Measurements from ENCODE around the gene ZNF438. TPM values are rescaled to one million over a fixed set of nuclear protein-coding genes. Genes with fewer than 3 reads are reported as not detected.

ZNF438 gene
- total RNA-seq, 2 donors from 2014 or later, result 2.6 to 2.9 TPM

GRCh38 chr10:30999070-30999712 is 32.5 kb downstream of the ZNF438 start:
- Histone ChIP-seq H3K4me3 (no peak overlapping the region), H3K27me3 (no peaks in the 10 kb centered on the region), H3K27ac (peak overlapping the region in 1 of 4 donors; percentile 51), H3K9me3 (no peaks in the 10 kb centered on the region), H3K4me1 (peaks cover 14% of the 10 kb centered on the region), H3K36me3 (replicated peaks in 1 of 2; ENCODE audit: insufficient read depth in 1 of 2, low read depth in 2 of 2) (no peaks in the 10 kb centered on the region)
- ATAC-seq, result peak; percentile 35
- peak in 1 of 3 donors; percentile 57 for TF ChIP-seq POLR2A (IDR thresholded peaks at IDR 0.05)
- TF ChIP-seq, protein P1, sequence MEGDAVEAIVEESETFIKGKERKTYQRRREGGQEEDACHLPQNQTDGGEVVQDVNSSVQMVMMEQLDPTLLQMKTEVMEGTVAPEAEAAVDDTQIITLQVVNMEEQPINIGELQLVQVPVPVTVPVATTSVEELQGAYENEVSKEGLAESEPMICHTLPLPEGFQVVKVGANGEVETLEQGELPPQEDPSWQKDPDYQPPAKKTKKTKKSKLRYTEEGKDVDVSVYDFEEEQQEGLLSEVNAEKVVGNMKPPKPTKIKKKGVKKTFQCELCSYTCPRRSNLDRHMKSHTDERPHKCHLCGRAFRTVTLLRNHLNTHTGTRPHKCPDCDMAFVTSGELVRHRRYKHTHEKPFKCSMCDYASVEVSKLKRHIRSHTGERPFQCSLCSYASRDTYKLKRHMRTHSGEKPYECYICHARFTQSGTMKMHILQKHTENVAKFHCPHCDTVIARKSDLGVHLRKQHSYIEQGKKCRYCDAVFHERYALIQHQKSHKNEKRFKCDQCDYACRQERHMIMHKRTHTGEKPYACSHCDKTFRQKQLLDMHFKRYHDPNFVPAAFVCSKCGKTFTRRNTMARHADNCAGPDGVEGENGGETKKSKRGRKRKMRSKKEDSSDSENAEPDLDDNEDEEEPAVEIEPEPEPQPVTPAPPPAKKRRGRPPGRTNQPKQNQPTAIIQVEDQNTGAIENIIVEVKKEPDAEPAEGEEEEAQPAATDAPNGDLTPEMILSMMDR (IDR thresholded peaks at IDR 0.05), result no peak
- peak in 1 of 4 donors; percentile 64 for DNase-seq
- 69 to 79% methylated on average over 3 of the region's 3 CpGs for WGBS, 2 donors
- intact Hi-C loops (cut with DNase I), result no loop called here

GRCh38 chr10:30997536-30998235 is 34.0 kb downstream of the ZNF438 start:
- TF ChIP-seq, protein P1 (IDR thresholded peaks at IDR 0.05), result no peak
- TF ChIP-seq POLR2A (IDR thresholded peaks at IDR 0.05), result no peak
- intact Hi-C loops (cut with DNase I), result no loop called here
- H3K4me3 ChIP-seq, result no peak overlapping the region
- H3K4me1 ChIP-seq, result peaks cover 14% of the 10 kb centered on the region
- peak overlapping the region in 1 of 4 donors; percentile 36 for H3K27ac ChIP-seq
- DNase-seq, result no peak
- 73 to 93% methylated on average over 3 of the region's 3 CpGs for whole genome bisulfite sequencing, 2 donors
- H3K36me3 ChIP-seq (replicated peaks in 1 of 2; ENCODE audit: insufficient read depth in 1 of 2, low read depth in 2 of 2), result no peaks in the 10 kb centered on the region
- no peaks in the 10 kb centered on the region for H3K9me3 ChIP-seq
- H3K27me3 ChIP-seq, result no peaks in the 10 kb centered on the region
- ATAC-seq, result no peak

- Histone ChIP-seq H3K4me3 (no peak overlapping the region), H3K27me3 (no peaks in the 10 kb centered on the region), H3K36me3 (replicated peaks in 1 of 2; ENCODE audit: insufficient read depth in 1 of 2, low read depth in 2 of 2) (no peaks in the 10 kb centered on the region), H3K4me1 (peaks cover 14% of the 10 kb centered on the region), H3K27ac (peak overlapping the region in 1 of 4 donors; percentile 36), H3K9me3 (no peaks in the 10 kb centered on the region)
- TF ChIP-seq POLR2A (IDR thresholded peaks at IDR 0.05), result no peak
- TF ChIP-seq, protein P1 (IDR thresholded peaks at IDR 0.05), result no peak
- DNase-seq (no peak), ATAC-seq (no peak)
- intact Hi-C loops (cut with DNase I), result no loop called here
Measured at GRCh38 chr10:30996481-30997005, 35.1 kb downstream of the ZNF438 start.

GRCh38 chr10:30995081-30995770 is 36.4 kb downstream of the ZNF438 start:
- 87 to 89% methylated on average over 3 of the region's 3 CpGs for WGBS, 2 donors
- H3K4me1 ChIP-seq, result peaks cover 10% of the 10 kb centered on the region
- ATAC-seq, result no peak
- TF ChIP-seq, protein P1 (IDR thresholded peaks at IDR 0.05), result no peak
- TF ChIP-seq POLR2A (IDR thresholded peaks at IDR 0.05), result no peak
- DNase-seq, result no peak
- no peaks in the 10 kb centered on the region for H3K27me3 ChIP-seq
- H3K27ac ChIP-seq, result peak overlapping the region in 1 of 4 donors; percentile 36
- H3K9me3 ChIP-seq, result no peaks in the 10 kb centered on the region
- intact Hi-C loops (cut with DNase I), result no loop called here
- no peaks in the 10 kb centered on the region for H3K36me3 ChIP-seq (replicated peaks in 1 of 2; ENCODE audit: insufficient read depth in 1 of 2, low read depth in 2 of 2)
- no peak overlapping the region for H3K4me3 ChIP-seq
